Lung (tissue), 12 donors: ENCODE results near the gene ALOX15B. TPM values are rescaled to one million over a fixed set of nuclear protein-coding genes. Genes with fewer than 3 reads are reported as not detected.
A peak's percentile ranks its signal among the peaks of the same experiment; 100 is the strongest.

Experiments used
- ATAC-seq: fragments of 200-7000 bp; cut with Tn5 transposase; one replicate; pipeline ENCODE4 v1.9.1; 2020; ENCODE audit warnings: moderate number of reproducible peaks; ENCODE audit not compliant: insufficient read depth, low FRiP score
- DNase-seq, 3 donors: peaks; one replicate each; pipeline ENCODE4 v3.0.0-alpha.2; 2013 to 2017
- H3K27ac ChIP-seq, 2 donors: one replicate each; pipeline ENCODE4 v1.5.1; 2013; ENCODE audit warnings: mild to moderate bottlenecking in 2 of 2, moderate library complexity in 2 of 2, control low read depth in 1 of 2, inconsistent platforms in 1 of 2, low read depth in 1 of 2, low read length in 1 of 2
- H3K27me3 ChIP-seq, 3 donors: one replicate each; pipeline ENCODE4 v1.5.1; 2013; ENCODE audit warnings: low read length in 2 of 3; ENCODE audit not compliant: control insufficient read depth in 3 of 3, insufficient read depth in 3 of 3
- H3K36me3 ChIP-seq, 4 donors: one replicate each; pipeline ENCODE4 v1.5.1; 2013; ENCODE audit warnings: low read length in 4 of 4, mild to moderate bottlenecking in 1 of 4, moderate library complexity in 1 of 4; ENCODE audit not compliant: control insufficient read depth in 4 of 4, insufficient read depth in 4 of 4
- H3K4me1 ChIP-seq, 5 donors: one replicate each; pipeline ENCODE4 v1.5.1; 2013; ENCODE audit warnings: low read length in 5 of 5, mild to moderate bottlenecking in 2 of 5, moderate library complexity in 1 of 5; ENCODE audit not compliant: control insufficient read depth in 5 of 5, insufficient read depth in 5 of 5
- H3K4me3 ChIP-seq: one replicate; pipeline ENCODE4 v1.5.1; 2013; ENCODE audit warnings: mild to moderate bottlenecking, control low read depth, moderate library complexity
- H3K9ac ChIP-seq, 2 donors: one replicate each; pipeline ENCODE4 v1.5.1; 2013; ENCODE audit warnings: low read length in 2 of 2, control low read depth in 1 of 2; ENCODE audit not compliant: insufficient read depth in 1 of 2
- H3K9me3 ChIP-seq, 4 donors: one replicate each; pipeline ENCODE4 v1.5.1; 2013; ENCODE audit warnings: low read length in 3 of 4, mild to moderate bottlenecking in 1 of 4, moderate library complexity in 1 of 4; ENCODE audit not compliant: control insufficient read depth in 4 of 4, insufficient read depth in 3 of 4
- CTCF ChIP-seq: IDR thresholded peaks from 2 replicates; pipeline ENCODE4 v1.5.1; 2012; ENCODE audit warnings: mild to moderate bottlenecking; ENCODE audit errors: control extremely low read depth, extremely low read depth
- WGBS, 2 donors: extraction: QIAGEN DNeasy Blood & Tissue Kit; methylation state at CpG; one replicate each; pipeline ENCODE4 v1.1.7; 2013; 5-methylcytosine and 5-hydroxymethylcytosine counted together
- polyA plus RNA-seq, 2 donors: library from polyadenylated mRNA; stranded (reverse); fragments of 200-250 nt; gene quantifications; one replicate each; pipeline ENCODE4 v1.2.1, GENCODE V29; 2013
- total RNA-seq, 2 donors: library from RNA; depleted of rRNA in 1 of 2; stranded (reverse); fragments of >200 nt in 1 of 2; gene quantifications; one replicate each; pipeline ENCODE4 v1.2.1, GENCODE V29; 2014 to 2021
- donor health status: control.
- donor health status: control.
- donor health status: Bipolar disorder and iron deficiency.
- donor health status: healthy.
- donor health status: DM: yes; HTN: yes; CAD: no.

ALOX15B gene
- total and polyA plus RNA-seq, 4 donors: 3.4 to 135 (median 73.8) TPM

- Histone ChIP-seq H3K27me3 (peaks cover 0 to 47% (median 46%) of the 10 kb centered on the region in 3 donors), H3K4me3 (no peak within 1 kb of the TSS), H3K9ac (no peak within 1 kb of the TSS), H3K36me3 (no peaks in the 10 kb centered on the region), H3K27ac (no peak within 1 kb of the TSS), H3K4me1 (peaks cover 0 to 15% (median 4%) of the 10 kb centered on the region in 5 donors), H3K9me3 (peaks cover 0 to 5% (median 0%) of the 10 kb centered on the region in 4 donors)
- ATAC-seq (no peak), DNase-seq (no peak)
- TF ChIP-seq CTCF: no peak
- 5 to 18% methylated on average over 17 to 18 of the region's 18 CpGs for WGBS, 2 donors
Measured at GRCh38 chr17:8001976-8002720, 36.7 kb upstream of the ALOX15B start, which contains the start of gene GUCY2D. GUCY2D (plus strand) TSS chr17:8002615; CDS start chr17:8003048, 433 bp downstream.

DNA sequence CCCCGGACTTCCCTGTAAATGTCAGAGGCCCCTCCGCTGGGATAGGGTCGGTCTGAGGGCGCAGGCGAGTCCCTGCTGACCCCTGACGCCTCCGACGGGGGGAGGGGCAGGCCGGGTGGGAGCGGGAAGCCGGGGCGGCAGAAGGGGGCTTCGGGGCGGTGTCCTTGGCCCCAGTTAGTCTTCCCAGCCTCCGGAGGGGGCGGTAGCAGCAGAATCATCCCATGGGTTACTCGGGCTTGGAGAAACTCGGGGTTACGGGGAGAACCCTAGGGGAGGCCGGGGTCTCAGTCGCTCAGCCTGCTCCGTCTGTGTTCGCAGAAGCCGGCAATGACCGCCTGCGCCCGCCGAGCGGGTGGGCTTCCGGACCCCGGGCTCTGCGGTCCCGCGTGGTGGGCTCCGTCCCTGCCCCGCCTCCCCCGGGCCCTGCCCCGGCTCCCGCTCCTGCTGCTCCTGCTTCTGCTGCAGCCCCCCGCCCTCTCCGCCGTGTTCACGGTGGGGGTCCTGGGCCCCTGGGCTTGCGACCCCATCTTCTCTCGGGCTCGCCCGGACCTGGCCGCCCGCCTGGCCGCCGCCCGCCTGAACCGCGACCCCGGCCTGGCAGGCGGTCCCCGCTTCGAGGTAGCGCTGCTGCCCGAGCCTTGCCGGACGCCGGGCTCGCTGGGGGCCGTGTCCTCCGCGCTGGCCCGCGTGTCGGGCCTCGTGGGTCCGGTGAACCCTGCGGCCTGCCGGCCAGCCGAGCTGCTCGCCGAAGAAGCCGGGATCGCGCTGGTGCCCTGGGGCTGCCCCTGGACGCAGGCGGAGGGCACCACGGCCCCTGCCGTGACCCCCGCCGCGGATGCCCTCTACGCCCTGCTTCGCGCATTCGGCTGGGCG is 35.9 kb upstream of the ALOX15B start:
- ATAC-seq (peak; percentile 35), DNase-seq (no peak)
- H3K4me3 ChIP-seq: no peak overlapping the region
- peaks cover 0 to 5% (median 0%) of the 10 kb centered on the region in 4 donors for H3K9me3 ChIP-seq
- no peak overlapping the region for H3K9ac ChIP-seq
- H3K4me1 ChIP-seq: peaks cover 0 to 15% (median 4%) of the 10 kb centered on the region in 5 donors
- H3K27ac ChIP-seq: no peak overlapping the region
- 12 to 24% methylated on average over 74 to 92 of the region's 92 CpGs for WGBS, 2 donors
- TF ChIP-seq CTCF: no peak
- H3K27me3 ChIP-seq: peaks cover 0 to 47% (median 43%) of the 10 kb centered on the region in 3 donors
- H3K36me3 ChIP-seq: no peaks in the 10 kb centered on the region

- no peak for DNase-seq
- Histone ChIP-seq H3K4me3 (no peak overlapping the region), H3K27me3 (peaks cover 0 to 47% (median 43%) of the 10 kb centered on the region in 3 donors), H3K36me3 (no peaks in the 10 kb centered on the region), H3K9me3 (peaks cover 0 to 5% (median 0%) of the 10 kb centered on the region in 4 donors), H3K4me1 (peaks cover 0 to 15% (median 4%) of the 10 kb centered on the region in 5 donors), H3K9ac (no peak overlapping the region), H3K27ac (no peak overlapping the region)
- WGBS, 2 donors: 55 to 72% methylated on average over 43 to 44 of the region's 44 CpGs
- no peak for TF ChIP-seq CTCF
- no peak for ATAC-seq
Measured at GRCh38 chr17:8003594-8004181, 35.2 kb upstream of the ALOX15B start.
